Endothelial cell of umbilical vein (primary cell): ENCODE measurements around the gene ZNF764. TPM values are rescaled to one million over a fixed set of nuclear protein-coding genes. Genes with fewer than 3 reads are reported as not detected.

ENCODE experiments used
- BruUV-seq: library from RNA; stranded (reverse); fragments of 400-500 nt; replicated peaks from 2 replicates; lab custom pipeline; 2021; lab: Mats Ljungman, UMichigan
- CTCF ChIA-PET: fragments of 300-600, 350-600 bp; sonication (Branson Sonifier 250); formaldehyde crosslinking; loops from one replicate; lab custom pipeline; 2021; ENCODE audit warnings: antibody characterized with exemption, inconsistent platforms; lab: Charles Lee
- POLR2A ChIA-PET: fragments of 300-600, 350-600 bp; sonication (Branson Sonifier 250); formaldehyde crosslinking; loops from one replicate; lab custom pipeline; 2021; ENCODE audit warnings: antibody characterized with exemption, inconsistent platforms; lab: Charles Lee
- DNase-seq: peaks from one replicate; pipeline ENCODE4 v3.0.0-alpha.2; 2011; ENCODE audit warnings: low read depth, low spot score
- FAIRE-seq: peaks from 2 replicates; lab custom pipeline; 2011; peaks lifted over from hg19 to GRCh38; lab: Jason Lieb, UNC
- H2AFZ ChIP-seq: 2 replicates; pipeline ENCODE4 v1.6.0; 2012; ENCODE audit warnings: low read depth, low read length, control low read depth, inconsistent platforms
- H3K27ac ChIP-seq: 2 replicates; pipeline ENCODE4 v1.5.1; 2011; ENCODE audit warnings: low read depth, mild to moderate bottlenecking, control low read depth, low read length, moderate library complexity; ENCODE audit not compliant: insufficient read depth
- H3K27me3 ChIP-seq, 2 experiments: 2 replicates each; pipeline versions ENCODE4 v1.6.0 to v1.6.1; 2011; ENCODE audit warnings: low read length in 2 of 2, mixed read lengths in 1 of 2; ENCODE audit not compliant: control insufficient read depth in 2 of 2, insufficient read depth in 2 of 2
- H3K36me3 ChIP-seq, 2 experiments: 2 replicates in 1 of 2; 3 replicates in 1 of 2; pipeline ENCODE4 v1.5.1; 2011; ENCODE audit warnings: low read length in 2 of 2, mild to moderate bottlenecking in 1 of 2, moderate library complexity in 1 of 2; ENCODE audit not compliant: control insufficient read depth in 2 of 2, insufficient read depth in 2 of 2; ENCODE audit errors: extremely low read depth in 1 of 2
- H3K4me1 ChIP-seq: 3 replicates; pipeline ENCODE4 v1.5.1; 2011; ENCODE audit warnings: mild to moderate bottlenecking, low read length; ENCODE audit not compliant: control insufficient read depth, insufficient read depth; ENCODE audit errors: extremely low read depth
- H3K4me2 ChIP-seq: 2 replicates; pipeline ENCODE4 v1.6.1; 2011; ENCODE audit warnings: low read length, control low read depth, mixed read lengths; ENCODE audit not compliant: insufficient read depth
- H3K4me3 ChIP-seq, 3 experiments: fragments of 200-600 bp in 1 of 3; sonication (generic), shearing (Covaris generic) in 1 of 3; replicated peaks in 1 of 3; 2 replicates each; pipeline ENCODE4 v1.5.1; 2011 to 2016; ENCODE audit warnings: control low read depth in 3 of 3, low read length in 3 of 3, mild to moderate bottlenecking in 2 of 3, inconsistent platforms in 1 of 3, low read depth in 1 of 3, moderate library complexity in 1 of 3; ENCODE audit not compliant: insufficient read depth in 1 of 3
- H3K79me2 ChIP-seq: 2 replicates; pipeline ENCODE4 v1.6.0; 2012; ENCODE audit warnings: low read length, inconsistent platforms; ENCODE audit not compliant: control insufficient read depth, insufficient read depth
- H3K9ac ChIP-seq: replicated peaks from 2 replicates; pipeline ENCODE3; 2011; ENCODE audit warnings: low read length, control low read depth; ENCODE audit not compliant: insufficient read depth; ENCODE audit errors: extremely low read depth
- H3K9me1 ChIP-seq: replicated peaks from 3 replicates; pipeline ENCODE4 v1.6.0; 2011; ENCODE audit warnings: mild to moderate bottlenecking, low read length; ENCODE audit not compliant: control insufficient read depth, insufficient read depth; ENCODE audit errors: extremely low read depth
- H3K9me3 ChIP-seq: replicated peaks from 2 replicates; pipeline ENCODE4 v1.5.1; 2012; ENCODE audit warnings: low read length, inconsistent platforms; ENCODE audit not compliant: control insufficient read depth, insufficient read depth
- H4K20me1 ChIP-seq: replicated peaks from 2 replicates; pipeline ENCODE3; 2011; ENCODE audit warnings: mild to moderate bottlenecking, low read length; ENCODE audit not compliant: control insufficient read depth, insufficient read depth; ENCODE audit errors: extremely low read depth
- CTCF ChIP-seq, 2 donors: IDR thresholded peaks; 1 replicate in 1 of 2; 2 replicates in 1 of 2; pipeline ENCODE4 v1.5.1; 2011; ENCODE audit warnings: low read length in 2 of 2, mild to moderate bottlenecking in 2 of 2, moderate library complexity in 2 of 2, control low read depth in 1 of 2, inconsistent platforms in 1 of 2, low read depth in 1 of 2; ENCODE audit not compliant: insufficient read depth in 1 of 2; ENCODE audit errors: extremely low read depth in 1 of 2
- EZH2 ChIP-seq: IDR thresholded peaks from 2 replicates; pipeline ENCODE4 v1.6.1; 2012; ENCODE audit warnings: borderline replicate concordance, low read depth, mild to moderate bottlenecking, moderate library complexity, low read length, inconsistent platforms; ENCODE audit not compliant: severe bottlenecking
- FOS ChIP-seq: IDR thresholded peaks from 2 replicates; pipeline ENCODE4 v1.6.1; 2011; ENCODE audit warnings: mild to moderate bottlenecking, low read length, moderate library complexity, borderline replicate concordance; ENCODE audit not compliant: insufficient read depth
- GATA2 ChIP-seq: IDR thresholded peaks from 2 replicates; pipeline ENCODE4 v1.7.0; 2011; ENCODE audit warnings: low read depth, mild to moderate bottlenecking, moderate library complexity, mixed read lengths, low read length; ENCODE audit not compliant: insufficient read length, insufficient read depth
- JUN ChIP-seq: IDR thresholded peaks from 2 replicates; pipeline ENCODE4 v1.6.1; 2011; ENCODE audit warnings: borderline replicate concordance, low read depth; ENCODE audit not compliant: insufficient read length, insufficient read depth
- MAX ChIP-seq: IDR thresholded peaks from 2 replicates; pipeline ENCODE4 v1.6.1; 2011; ENCODE audit not compliant: insufficient read depth, insufficient read length
- MYC ChIP-seq: IDR thresholded peaks from one replicate; pipeline ENCODE4 v1.6.1; 2011; ENCODE audit warnings: mild to moderate bottlenecking, low read depth, low read length
- POLR2A ChIP-seq: IDR thresholded peaks from 2 replicates; pipeline ENCODE4 v1.6.1; 2012; ENCODE audit warnings: low read depth, mild to moderate bottlenecking, control low read depth, low read length
- POLR2AphosphoS5 ChIP-seq: IDR thresholded peaks from 2 replicates; pipeline ENCODE4 v1.6.1; 2012; ENCODE audit warnings: low read depth, mild to moderate bottlenecking, control low read depth, low read length, moderate library complexity; ENCODE audit not compliant: insufficient read depth
- dilution Hi-C: fragments of 300-500 bp; cut with MboI; formaldehyde crosslinking; loops from one replicate; pipeline ENCODE4 v1.15.0; 2019; ENCODE audit warnings: low sequenced_read_pairs; ENCODE audit not compliant: extremely low pct_ligation_motif_present
- intact Hi-C: fragments of 100-400 bp; cut with micrococcal nuclease; formaldehyde crosslinking; loops from one replicate; pipeline ENCODE4 v1.10.0; 2022
- polyA plus RNA-seq, 4 experiments: library from polyadenylated mRNA; depleted of rRNA in 3 of 4; stranded (reverse) in 3 of 4; unstranded in 1 of 4; fragments of >200 nt; gene quantifications; 2 replicates each; pipeline versions ENCODE4 v1.2.1 to v1.2.3, GENCODE V29; 2011 to 2012; ENCODE audit warnings: missing spikeins in 1 of 4
- total RNA-seq: library from RNA; stranded (reverse); gene quantifications from 2 replicates; pipeline ENCODE4 v1.2.3, GENCODE V29; 2021

ZNF764 gene
- total and polyA plus RNA-seq, 2 donors (not counting 3 experiments of a cell fraction or from before 2014, with no cell fraction given): 5.0 to 12.1 TPM

- intact Hi-C loops (no loop called here), dilution Hi-C loops (no loop called here)
- FAIRE-seq (peak; percentile 40), DNase-seq (no peak)
- ChIA-PET CTCF (interaction anchor here (2.3 kb wide), 1 partner anchor 101 kb away, joined by 8 read pairs; the partner anchor contains the start of gene DCTPP1), POLR2A (no interaction called here)
- Histone ChIP-seq H4K20me1 (no peaks in the 10 kb centered on the region), H3K4me2 (no peak overlapping the region), H3K9me3 (no peaks in the 10 kb centered on the region), H3K36me3 (peaks cover 0 to 2% of the 10 kb centered on the region in 2 experiments), H3K4me1 (peaks cover 13% of the 10 kb centered on the region), H3K9me1 (no peaks in the 10 kb centered on the region), H3K27ac (no peak overlapping the region), H3K9ac (no peak overlapping the region), H3K79me2 (peaks cover 2% of the 10 kb centered on the region), H3K27me3 (no peaks in the 10 kb centered on the region), H2AFZ (no peak overlapping the region), H3K4me3 (no peak overlapping the region)
- no peak for TF ChIP-seq MAX
- no peak for TF ChIP-seq JUN
- no peak for TF ChIP-seq EZH2
- TF ChIP-seq GATA2: no peak
- TF ChIP-seq POLR2A: no peak
- TF ChIP-seq FOS: no peak
- TF ChIP-seq CTCF (IDR thresholded peaks at IDR 0.05; ENCODE audit: extremely low read depth in 1 of 2, insufficient read depth in 1 of 2, low read depth in 1 of 2, low read length in 2 of 2): no peak
- no peak for TF ChIP-seq POLR2AphosphoS5
- TF ChIP-seq MYC: no peak
- no TSS peak for BruUV-seq
Observed at GRCh38 chr16:30530163-30531037, 27.8 kb downstream of the ZNF764 start.
